ENCODE measurements around the gene UNC5CL.
A peak's percentile ranks its signal among the peaks of the same experiment; 100 is the strongest.

Gene UNC5CL

GRCh38 chr6:41078101-41078500 is 39.1 kb upstream of the UNC5CL start:
- TF ChIP-seq CTCF (IDR thresholded peaks at IDR 0.05; ENCODE audit: extremely low read depth, missing control alignments), result no peak
- DNase-seq (ENCODE audit: low spot score), result no peak

GRCh38 chr6:41077536-41077935 is 38.5 kb upstream of the UNC5CL start:
- DNase-seq (ENCODE audit: low spot score), result no peak
- TF ChIP-seq CTCF (IDR thresholded peaks at IDR 0.05; ENCODE audit: extremely low read depth, missing control alignments), result no peak

- DNase-seq (ENCODE audit: low spot score), result no peak
- TF ChIP-seq CTCF (IDR thresholded peaks at IDR 0.05; ENCODE audit: extremely low read depth, missing control alignments), result no peak
Observed at GRCh38 chr6:41075651-41076626, 36.9 kb upstream of the UNC5CL start.

- DNase-seq (ENCODE audit: low spot score), result no peak
- TF ChIP-seq CTCF (IDR thresholded peaks at IDR 0.05; ENCODE audit: extremely low read depth, missing control alignments), result no peak
Observed at GRCh38 chr6:41074692-41075436, 35.8 kb upstream of the UNC5CL start.

- DNase-seq (ENCODE audit: low spot score), result no peak
- no peak for TF ChIP-seq CTCF (IDR thresholded peaks at IDR 0.05; ENCODE audit: extremely low read depth, missing control alignments)
Observed at GRCh38 chr6:41073968-41074691, 35.1 kb upstream of the UNC5CL start.

GRCh38 chr6:41073203-41073967 is 34.4 kb upstream of the UNC5CL start:
- TF ChIP-seq CTCF (IDR thresholded peaks at IDR 0.05; ENCODE audit: extremely low read depth, missing control alignments), result no peak
- peak; percentile 79 for DNase-seq (ENCODE audit: low spot score)
